ENCODE results near the gene COL4A4.

COL4A4 gene

GRCh38 chr2:227205701-227206100, 41.7 kb upstream of the COL4A4 start:
- TF ChIP-seq EZH2phosphoT487 (IDR thresholded peaks at IDR 0.05; ENCODE audit: low read length): no peak
- TF ChIP-seq CTCF (IDR thresholded peaks at IDR 0.05; ENCODE audit: low read length): no peak
- TF ChIP-seq EZH2 (optimal IDR thresholded peaks at IDR 0.05; ENCODE audit: low read depth, low read length): no peak
- no peak overlapping the region for H3K9ac ChIP-seq (ENCODE audit: low read length)
- no peak for DNase-seq
- H3K9me2 ChIP-seq (replicated peaks; ENCODE audit: insufficient read depth, low read length): no peaks in the 10 kb centered on the region
- H3K4me3 ChIP-seq (ENCODE audit: low read length): no peak overlapping the region
- H3K27me3 ChIP-seq (replicated peaks; ENCODE audit: insufficient read depth, low read length): no peaks in the 10 kb centered on the region
- H4K20me1 ChIP-seq (ENCODE audit: insufficient read depth, low read length): no peaks in the 10 kb centered on the region
- H3K79me2 ChIP-seq (ENCODE audit: low read length): no peaks in the 10 kb centered on the region
- H3K4me2 ChIP-seq (ENCODE audit: low read depth, low read length): no peak overlapping the region
- H3F3A ChIP-seq (ENCODE audit: insufficient read depth, low read length): no peaks in the 10 kb centered on the region
- H3K27ac ChIP-seq (ENCODE audit: low read length): no peak overlapping the region
- H3K4me1 ChIP-seq (ENCODE audit: low read length): no peaks in the 10 kb centered on the region
- no peaks in the 10 kb centered on the region for H3K9me3 ChIP-seq (replicated peaks; ENCODE audit: insufficient read depth, low read length)
- H2AFZ ChIP-seq (ENCODE audit: low read length): no peak overlapping the region
- H3K36me3 ChIP-seq (replicated peaks; ENCODE audit: insufficient read depth, low read length): no peaks in the 10 kb centered on the region

- H3K9me3 ChIP-seq (replicated peaks; ENCODE audit: insufficient read depth, low read length): no peaks in the 10 kb centered on the region
- no peaks in the 10 kb centered on the region for H3K36me3 ChIP-seq (replicated peaks; ENCODE audit: insufficient read depth, low read length)
- H3F3A ChIP-seq (ENCODE audit: insufficient read depth, low read length): no peaks in the 10 kb centered on the region
- no peaks in the 10 kb centered on the region for H3K9me2 ChIP-seq (replicated peaks; ENCODE audit: insufficient read depth, low read length)
- no peak for TF ChIP-seq EZH2 (optimal IDR thresholded peaks at IDR 0.05; ENCODE audit: low read depth, low read length)
- TF ChIP-seq EZH2phosphoT487 (IDR thresholded peaks at IDR 0.05; ENCODE audit: low read length): no peak
- no peak for TF ChIP-seq CTCF (IDR thresholded peaks at IDR 0.05; ENCODE audit: low read length)
- no peak overlapping the region for H3K9ac ChIP-seq (ENCODE audit: low read length)
- H3K4me3 ChIP-seq (ENCODE audit: low read length): no peak overlapping the region
- H3K79me2 ChIP-seq (ENCODE audit: low read length): no peaks in the 10 kb centered on the region
- no peak overlapping the region for H3K4me2 ChIP-seq (ENCODE audit: low read depth, low read length)
- no peak overlapping the region for H3K27ac ChIP-seq (ENCODE audit: low read length)
- no peak for DNase-seq
- no peaks in the 10 kb centered on the region for H4K20me1 ChIP-seq (ENCODE audit: insufficient read depth, low read length)
- no peaks in the 10 kb centered on the region for H3K4me1 ChIP-seq (ENCODE audit: low read length)
- H2AFZ ChIP-seq (ENCODE audit: low read length): no peak overlapping the region
- no peaks in the 10 kb centered on the region for H3K27me3 ChIP-seq (replicated peaks; ENCODE audit: insufficient read depth, low read length)
These were observed 40.4 kb upstream of the COL4A4 start for GRCh38 chr2:227204452-227204851.

- Histone ChIP-seq H3K9ac (ENCODE audit: low read length) (no peak overlapping the region), H3K36me3 (replicated peaks; ENCODE audit: insufficient read depth, low read length) (no peaks in the 10 kb centered on the region), H2AFZ (ENCODE audit: low read length) (no peak overlapping the region), H3K9me3 (replicated peaks; ENCODE audit: insufficient read depth, low read length) (no peaks in the 10 kb centered on the region), H3K4me1 (ENCODE audit: low read length) (no peaks in the 10 kb centered on the region), H3K4me3 (ENCODE audit: low read length) (no peak overlapping the region), H3K79me2 (ENCODE audit: low read length) (no peaks in the 10 kb centered on the region), H3F3A (ENCODE audit: insufficient read depth, low read length) (no peaks in the 10 kb centered on the region), H4K20me1 (ENCODE audit: insufficient read depth, low read length) (no peaks in the 10 kb centered on the region), H3K27me3 (replicated peaks; ENCODE audit: insufficient read depth, low read length) (no peaks in the 10 kb centered on the region), H3K4me2 (ENCODE audit: low read depth, low read length) (no peak overlapping the region), H3K27ac (ENCODE audit: low read length) (no peak overlapping the region), H3K9me2 (replicated peaks; ENCODE audit: insufficient read depth, low read length) (no peaks in the 10 kb centered on the region)
- no peak for TF ChIP-seq CTCF (IDR thresholded peaks at IDR 0.05; ENCODE audit: low read length)
- no peak for TF ChIP-seq EZH2phosphoT487 (IDR thresholded peaks at IDR 0.05; ENCODE audit: low read length)
- TF ChIP-seq EZH2 (optimal IDR thresholded peaks at IDR 0.05; ENCODE audit: low read depth, low read length): no peak
- DNase-seq: no peak
These were observed 37.8 kb upstream of the COL4A4 start for GRCh38 chr2:227201771-227202170.
